22Rv1 (cell line): Measurements from ENCODE around the gene F10.

Source experiments
- CTCF ChIP-seq: fragments of 450-650 bp; IDR thresholded peaks from 2 replicates; pipeline ENCODE4 v1.5.1; 2017; ENCODE audit warnings: mild to moderate bottlenecking
- ZFX ChIP-seq: fragments of 450-650 bp; IDR thresholded peaks from 2 replicates; pipeline ENCODE4 v1.6.1; 2017; ENCODE audit warnings: antibody characterized with exemption, borderline replicate concordance

- no peak for TF ChIP-seq CTCF
- no peak for TF ChIP-seq ZFX
These were observed 59.4 kb downstream of the F10 start for GRCh38 chr13:113182046-113182445.
